Measurements from ENCODE around the gene GDNF.

The GDNF gene

GRCh38 chr5:37835380-37835973, 4.4 kb downstream of the GDNF start:
- H3K27ac ChIP-seq (ENCODE audit: extremely low read depth, low read depth, low read length): no peak overlapping the region

GRCh38 chr5:37834542-37835379, 5.1 kb downstream of the GDNF start:
- TF ChIP-seq ZNF394 (tag by site-specific recombination; IDR thresholded peaks at IDR 0.05; ENCODE audit: borderline replicate concordance): no peak
- no peak for TF ChIP-seq ZNF677 (tag by site-specific recombination; IDR thresholded peaks at IDR 0.05)
- no peak for TF ChIP-seq ZNF423 (tag by site-specific recombination; IDR thresholded peaks at IDR 0.05)
- no peak for TF ChIP-seq ZNF26 (tag by site-specific recombination; IDR thresholded peaks at IDR 0.05)
- TF ChIP-seq PRDM6 (tag by site-specific recombination; IDR thresholded peaks at IDR 0.05): no peak
- TF ChIP-seq ZNF639 (tag by site-specific recombination; IDR thresholded peaks at IDR 0.05): no peak
- no peak for TF ChIP-seq YY1 (tag by site-specific recombination; IDR thresholded peaks at IDR 0.05)
- no peak for TF ChIP-seq ZNF776 (tag by site-specific recombination; IDR thresholded peaks at IDR 0.05; ENCODE audit: borderline replicate concordance)
- no peak for TF ChIP-seq ZNF146 (tag by site-specific recombination; IDR thresholded peaks at IDR 0.05)
- no peak for TF ChIP-seq WT1 (tag by site-specific recombination; IDR thresholded peaks at IDR 0.05)
- no peak for TF ChIP-seq GFI1B (tag by site-specific recombination; IDR thresholded peaks at IDR 0.05)
- TF ChIP-seq ZNF514 (tag by site-specific recombination; IDR thresholded peaks at IDR 0.05): no peak
- TF ChIP-seq YY2 (tag by site-specific recombination; IDR thresholded peaks at IDR 0.05): no peak
- no peak for TF ChIP-seq ZBTB20 (tag by site-specific recombination; IDR thresholded peaks at IDR 0.05)
- TF ChIP-seq ZNF350 (tag by site-specific recombination; IDR thresholded peaks at IDR 0.05): no peak
- no peak for TF ChIP-seq ZNF398 (tag by site-specific recombination; IDR thresholded peaks at IDR 0.05)
- no peak for TF ChIP-seq ZNF518A (tag by site-specific recombination; conservative IDR thresholded peaks at IDR 0.05; ENCODE audit: low read depth)
- no peak for TF ChIP-seq ZNF175 (tag by site-specific recombination; IDR thresholded peaks at IDR 0.05)
- TF ChIP-seq ZNF184 (tag by site-specific recombination; IDR thresholded peaks at IDR 0.05): no peak
- no peak for TF ChIP-seq ZNF366 (tag by site-specific recombination; conservative IDR thresholded peaks at IDR 0.05)
- H3K4me3 ChIP-seq (ENCODE audit: low read depth, low read length): no peak overlapping the region
- H3K27ac ChIP-seq (ENCODE audit: extremely low read depth, low read depth, low read length): no peak overlapping the region
- H3K9me3 ChIP-seq (ENCODE audit: control insufficient read depth, insufficient read depth, low read depth, low read length): no peaks in the 10 kb centered on the region
- peaks cover 12% of the 10 kb centered on the region for H3K4me1 ChIP-seq (ENCODE audit: control insufficient read depth, insufficient read depth, low read length)
- ChIA-PET POLR2A (no interaction called here), CTCF (interaction anchor here (0.6 kb wide), 1 partner anchor 60 kb away, joined by 4 read pairs; no protein-coding TSS in a partner anchor)
- peaks cover 0 to 18% of the 10 kb centered on the region in 2 experiments; a peak in 1 of 3 replicates for H3K36me3 ChIP-seq (ENCODE audit: control insufficient read depth in 2 of 2, insufficient read depth in 1 of 2, low read length in 2 of 2)

More at GRCh38 chr5:37835380-37835973, 4.4 kb downstream of the GDNF start:
- no peak for TF ChIP-seq SP3 (tag by site-specific recombination; IDR thresholded peaks at IDR 0.05)
- no peak for TF ChIP-seq KLF8 (tag by site-specific recombination; IDR thresholded peaks at IDR 0.05)
- TF ChIP-seq ZFP69B (tag by site-specific recombination; IDR thresholded peaks at IDR 0.05): no peak
- H3K4me3 ChIP-seq (ENCODE audit: low read depth, low read length): no peak overlapping the region
- CTCF ChIA-PET: interaction anchor here (0.5 to 0.6 kb wide), 3 partner anchors 60 to 1744 kb away, joined by 4 to 6 read pairs (median 4); no protein-coding TSS in a partner anchor
- H3K9me3 ChIP-seq (ENCODE audit: control insufficient read depth, insufficient read depth, low read depth, low read length): no peaks in the 10 kb centered on the region
- H3K4me1 ChIP-seq (ENCODE audit: control insufficient read depth, insufficient read depth, low read length): peaks cover 13% of the 10 kb centered on the region
- POLR2A ChIA-PET: no interaction called here
- H3K36me3 ChIP-seq (ENCODE audit: control insufficient read depth in 2 of 2, insufficient read depth in 1 of 2, low read length in 2 of 2): peaks cover 0 to 18% of the 10 kb centered on the region in 2 experiments; a peak in 1 of 3 replicates

Data from HEK293 (cell line).